CD4-positive, alpha-beta T cell (primary cell): ENCODE results near the gene RRAS2. TPM values are rescaled to one million over a fixed set of nuclear protein-coding genes. Genes with fewer than 3 reads are reported as not detected.

Experiments used
- ATAC-seq: fragments of 200-7000 bp; cut with Tn5 transposase; one replicate; pipeline ENCODE4 v1.10.0; 2022; ENCODE audit warnings: mild to moderate bottlenecking; ENCODE audit not compliant: poor library complexity
- CTCF ChIA-PET: fragments of 350-600 bp; sonication (Branson Sonifier 250); formaldehyde crosslinking; loops from one replicate; lab custom pipeline; 2021; ENCODE audit warnings: antibody characterized with exemption, inconsistent platforms; lab: Charles Lee
- POLR2A ChIA-PET: fragments of 350-600 bp; sonication (Branson Sonifier 250); formaldehyde crosslinking; loops from one replicate; lab custom pipeline; 2021; ENCODE audit warnings: antibody characterized with exemption, inconsistent platforms; lab: Charles Lee
- DNase-seq, 14 experiments: peaks; one replicate each; pipeline ENCODE4 v3.0.0-alpha.2; 2013 to 2020; ENCODE audit warnings: mixed read lengths in 2 of 14
- H3K27ac ChIP-seq, 2 donors: one replicate each; pipeline versions ENCODE4 v1.5.1 to v1.7.0; 2013; ENCODE audit warnings: low read length in 2 of 2, low read depth in 1 of 2, mild to moderate bottlenecking in 1 of 2
- H3K27me3 ChIP-seq, 2 experiments: 1 replicate in 1 of 2; 2 replicates in 1 of 2; pipeline versions ENCODE4 v1.6.1 to v1.7.0; 2013; ENCODE audit warnings: low read length in 2 of 2, control low read depth in 1 of 2, mild to moderate bottlenecking in 1 of 2, moderate library complexity in 1 of 2; ENCODE audit not compliant: insufficient read depth in 2 of 2, control insufficient read depth in 1 of 2
- H3K36me3 ChIP-seq: one replicate; pipeline ENCODE4 v1.6.1; 2013; ENCODE audit warnings: low read length, control low read depth; ENCODE audit not compliant: insufficient read depth
- H3K4me1 ChIP-seq: one replicate; pipeline ENCODE4 v1.6.1; 2013; ENCODE audit warnings: low read length, control low read depth; ENCODE audit not compliant: insufficient read depth
- H3K4me3 ChIP-seq: one replicate; pipeline ENCODE4 v1.5.1; 2013; ENCODE audit warnings: mild to moderate bottlenecking, low read length, moderate library complexity
- H3K9me3 ChIP-seq, 2 experiments: 1 replicate in 1 of 2; 2 replicates in 1 of 2; pipeline versions ENCODE4 v1.6.1 to v1.7.0; 2013; ENCODE audit warnings: low read length in 2 of 2, mild to moderate bottlenecking in 2 of 2, control low read depth in 1 of 2, moderate library complexity in 1 of 2; ENCODE audit not compliant: control insufficient read depth in 1 of 2, insufficient read depth in 1 of 2
- H3K27ac Mint-ChIP-seq: one replicate; pipeline ENCODE4 v1.8.0; 2020; ENCODE audit warnings: mixed read lengths
- H3K27me3 Mint-ChIP-seq: one replicate; pipeline ENCODE4 v1.8.0; 2021; ENCODE audit warnings: mixed read lengths
- H3K36me3 Mint-ChIP-seq: one replicate; pipeline ENCODE4 v1.8.0; 2021; ENCODE audit warnings: low read depth, mixed read lengths
- H3K4me1 Mint-ChIP-seq: one replicate; pipeline ENCODE4 v1.8.0; 2021; ENCODE audit warnings: low read depth, mixed read lengths
- H3K4me3 Mint-ChIP-seq: one replicate; pipeline ENCODE4 v1.8.0; 2020; ENCODE audit warnings: mild to moderate bottlenecking, mixed read lengths
- H3K9me3 Mint-ChIP-seq: one replicate; pipeline ENCODE4 v1.8.0; 2020; ENCODE audit warnings: mixed read lengths
- CTCF ChIP-seq: fragments of 200-600 bp; IDR thresholded peaks from one replicate; pipeline ENCODE4 v1.8.0; 2022; ENCODE audit warnings: antibody characterized with exemption, mild to moderate bottlenecking
- intact Hi-C, 2 experiments: fragments of 100-400 bp; cut with DNase I in 1 of 2; cut with micrococcal nuclease in 1 of 2; formaldehyde crosslinking; loops; one replicate each; pipeline versions ENCODE4 v1.15.1 to v1.9.0; 2023 to 2025; cut with DNase I, micrococcal nuclease
- total RNA-seq, 174 experiments: library from RNA in 2 of 174; stranded (reverse) in 2 of 174; gene quantifications; one replicate each; pipeline ENCODE4 v1.2.3 and lab custom pipeline; 2021 to 2026

Gene RRAS2
- total RNA-seq, 2 experiments from 2014 or later: 20.7 to 21.2 TPM

- no peak for TF ChIP-seq CTCF
- no peak overlapping the region for H3K27ac ChIP-seq
- no peak for DNase-seq
- Mint-ChIP-seq H3K36me3 (no peaks in the 10 kb centered on the region), H3K4me3 (no peak overlapping the region), H3K27me3 (peaks cover under 1% of the 10 kb centered on the region), H3K27ac (no peak overlapping the region), H3K4me1 (no peaks in the 10 kb centered on the region), H3K9me3 (no peaks in the 10 kb centered on the region)
- intact Hi-C loops: no loop called here
- peaks cover 0 to 5% of the 10 kb centered on the region in 2 experiments for H3K27me3 ChIP-seq
- POLR2A ChIA-PET: no interaction called here
- no peak for ATAC-seq
- CTCF ChIA-PET: interaction anchor here (1.1 kb wide), 1 partner anchor 11 kb away, joined by 3 read pairs; no protein-coding TSS in a partner anchor
- no peaks in the 10 kb centered on the region for H3K36me3 ChIP-seq
- H3K4me1 ChIP-seq: no peaks in the 10 kb centered on the region
- H3K9me3 ChIP-seq: no peaks in the 10 kb centered on the region
- no peak overlapping the region for H3K4me3 ChIP-seq
Observed at GRCh38 chr11:14386895-14387480, 28.0 kb upstream of the RRAS2 start.

- Mint-ChIP-seq H3K27me3 (peaks cover 7% of the 10 kb centered on the region), H3K4me1 (no peaks in the 10 kb centered on the region), H3K4me3 (no peak overlapping the region), H3K9me3 (no peaks in the 10 kb centered on the region), H3K36me3 (no peaks in the 10 kb centered on the region), H3K27ac (no peak overlapping the region)
- CTCF ChIA-PET: interaction anchor here (1.1 kb wide), 1 partner anchor 10 kb away, joined by 3 read pairs; no protein-coding TSS in a partner anchor
- Histone ChIP-seq H3K4me3 (no peak overlapping the region), H3K9me3 (no peaks in the 10 kb centered on the region), H3K27me3 (peaks cover 0 to 11% of the 10 kb centered on the region in 2 experiments), H3K27ac (no peak overlapping the region), H3K4me1 (no peaks in the 10 kb centered on the region), H3K36me3 (no peaks in the 10 kb centered on the region)
- TF ChIP-seq CTCF: no peak
- POLR2A ChIA-PET: no interaction called here
- DNase-seq (no peak), ATAC-seq (no peak)
- intact Hi-C loops: no loop called here
Observed at GRCh38 chr11:14386081-14386480, 27.1 kb upstream of the RRAS2 start.

DNA sequence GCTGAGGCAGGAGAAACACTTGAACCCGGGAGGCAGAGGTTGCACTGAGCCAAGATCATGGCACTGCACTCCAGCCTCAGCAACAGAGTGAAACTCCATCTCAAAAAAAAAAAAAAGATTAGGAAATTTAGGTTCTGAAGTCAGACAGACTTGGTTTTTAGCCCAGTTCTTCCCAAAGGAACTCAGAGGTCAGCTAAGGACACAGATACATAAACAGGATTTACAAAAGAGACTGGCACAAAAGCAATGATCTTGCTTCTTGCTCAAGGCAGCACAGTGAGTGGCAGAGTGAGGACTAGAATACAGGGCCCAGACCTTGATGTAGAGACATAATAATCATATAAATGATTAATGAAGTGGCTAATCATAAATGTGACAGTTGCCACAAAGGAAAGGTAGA is 25.4 kb upstream of the RRAS2 start:
- H3K27me3 ChIP-seq: peaks cover 4 to 15% of the 10 kb centered on the region in 2 experiments
- H3K27ac ChIP-seq: no peak overlapping the region
- POLR2A ChIA-PET: no interaction called here
- H3K9me3 ChIP-seq: no peaks in the 10 kb centered on the region
- Mint-ChIP-seq H3K9me3 (no peaks in the 10 kb centered on the region), H3K4me1 (no peaks in the 10 kb centered on the region), H3K27me3 (peaks cover 24% of the 10 kb centered on the region), H3K4me3 (no peak overlapping the region), H3K27ac (no peak overlapping the region), H3K36me3 (no peaks in the 10 kb centered on the region)
- peaks cover 4% of the 10 kb centered on the region for H3K4me1 ChIP-seq
- CTCF ChIA-PET: no interaction called here
- no peaks in the 10 kb centered on the region for H3K36me3 ChIP-seq
- ATAC-seq (no peak), DNase-seq (no peak)
- TF ChIP-seq CTCF: no peak
- intact Hi-C loops: no loop called here
- H3K4me3 ChIP-seq: no peak overlapping the region
